HEK293 (cell line): ENCODE measurements around the gene ZNF76.

ENCODE experiments used
- CTCF ChIA-PET: fragments of 350-600 bp; formaldehyde crosslinking; extraction: SDS; loops from one replicate; lab custom pipeline; 2021; ENCODE audit warnings: antibody characterized with exemption; lab: Yijun Ruan, JAX
- POLR2A ChIA-PET: fragments of 300-600 bp; formaldehyde crosslinking; extraction: SDS; loops from one replicate; lab custom pipeline; 2020; ENCODE audit warnings: antibody characterized with exemption, inconsistent platforms; lab: Yijun Ruan, JAX
- H3K27ac ChIP-seq: fragments of 200-500 bp; sonication (Bioruptor generic); 2 replicates; pipeline ENCODE4 v1.5.1; 2014; ENCODE audit warnings: low read depth, low read length, control low read depth, inconsistent platforms; ENCODE audit errors: extremely low read depth
- H3K36me3 ChIP-seq, 2 experiments: fragments of 200-500 bp in 1 of 2; sonication (Bioruptor generic) in 1 of 2; 1 replicate in 1 of 2; 2 replicates in 1 of 2; pipeline ENCODE4 v1.5.1; 2014 to 2017; ENCODE audit warnings: inconsistent platforms in 2 of 2, low read length in 2 of 2; ENCODE audit not compliant: control insufficient read depth in 2 of 2, insufficient read depth in 1 of 2
- H3K4me1 ChIP-seq: fragments of 200-500 bp; sonication (Bioruptor generic); 2 replicates; pipeline ENCODE4 v1.5.1; 2014; ENCODE audit warnings: mild to moderate bottlenecking, low read length, inconsistent platforms; ENCODE audit not compliant: control insufficient read depth, insufficient read depth
- H3K4me3 ChIP-seq: 2 replicates; pipeline ENCODE4 v1.5.1; 2011; ENCODE audit warnings: low read depth, mild to moderate bottlenecking, control low read depth, low read length, moderate library complexity
- H3K9me3 ChIP-seq: fragments of 200-500 bp; sonication (Bioruptor generic); 2 replicates; pipeline ENCODE4 v1.5.1; 2014; ENCODE audit warnings: low read depth, low read length, inconsistent platforms; ENCODE audit not compliant: control insufficient read depth, insufficient read depth
- GLIS2 ChIP-seq: fragments of 450-650 bp; formaldehyde crosslinking; IDR thresholded peaks from 2 replicates; pipeline ENCODE4 v1.5.1; 2016; ENCODE audit warnings: missing biosample characterization, missing genetic modification characterization
- IKZF3 ChIP-seq: fragments of 450-650 bp; IDR thresholded peaks from 2 replicates; pipeline ENCODE4 v1.5.0; 2018; ENCODE audit warnings: missing biosample characterization, mild to moderate bottlenecking, missing genetic modification characterization, moderate library complexity
- KLF16 ChIP-seq: fragments of 450-650 bp; formaldehyde crosslinking; IDR thresholded peaks from 2 replicates; pipeline ENCODE4 v1.5.1; 2017; ENCODE audit warnings: missing biosample characterization, missing genetic modification characterization
- OVOL3 ChIP-seq: fragments of 450-650 bp; formaldehyde crosslinking; IDR thresholded peaks from 2 replicates; pipeline ENCODE4 v1.5.1; 2016; ENCODE audit warnings: missing biosample characterization, missing genetic modification characterization
- TCF7L2 ChIP-seq: IDR thresholded peaks from 2 replicates; pipeline ENCODE4 v1.6.1; 2011; ENCODE audit warnings: low read depth, mild to moderate bottlenecking, inconsistent platforms, low read length, moderate library complexity, borderline replicate concordance
- ZNF19 ChIP-seq: fragments of 450-650 bp; formaldehyde crosslinking; IDR thresholded peaks from 2 replicates; pipeline ENCODE4; 2016; ENCODE audit warnings: missing biosample characterization, missing genetic modification characterization, low read depth
- ZNF311 ChIP-seq: fragments of 450-650 bp; formaldehyde crosslinking; IDR thresholded peaks from 2 replicates; pipeline ENCODE4 v1.5.1; 2017; ENCODE audit warnings: missing biosample characterization, missing genetic modification characterization, borderline replicate concordance
- TF ChIP-seq, protein P1 (sequence below): fragments of 450-650 bp; formaldehyde crosslinking; conservative IDR thresholded peaks from 2 replicates; pipeline ENCODE4 v1.5.1; 2016; ENCODE audit warnings: low read depth, missing biosample characterization, missing genetic modification characterization
- TF ChIP-seq, protein P2 (sequence below): fragments of 450-650 bp; formaldehyde crosslinking; IDR thresholded peaks from 2 replicates; pipeline ENCODE4 v1.5.0; 2017; ENCODE audit warnings: missing biosample characterization, missing genetic modification characterization, borderline replicate concordance
- TF ChIP-seq, protein P3 (sequence below): fragments of 450-650 bp; formaldehyde crosslinking; IDR thresholded peaks from 2 replicates; pipeline ENCODE4 v1.5.1; 2016; ENCODE audit warnings: missing biosample characterization, missing genetic modification characterization
- TF ChIP-seq, protein P4 (sequence below): fragments of 450-650 bp; formaldehyde crosslinking; IDR thresholded peaks from 2 replicates; pipeline ENCODE4 v1.5.1; 2016; ENCODE audit warnings: missing biosample characterization, missing genetic modification characterization

Gene ZNF76

DNA sequence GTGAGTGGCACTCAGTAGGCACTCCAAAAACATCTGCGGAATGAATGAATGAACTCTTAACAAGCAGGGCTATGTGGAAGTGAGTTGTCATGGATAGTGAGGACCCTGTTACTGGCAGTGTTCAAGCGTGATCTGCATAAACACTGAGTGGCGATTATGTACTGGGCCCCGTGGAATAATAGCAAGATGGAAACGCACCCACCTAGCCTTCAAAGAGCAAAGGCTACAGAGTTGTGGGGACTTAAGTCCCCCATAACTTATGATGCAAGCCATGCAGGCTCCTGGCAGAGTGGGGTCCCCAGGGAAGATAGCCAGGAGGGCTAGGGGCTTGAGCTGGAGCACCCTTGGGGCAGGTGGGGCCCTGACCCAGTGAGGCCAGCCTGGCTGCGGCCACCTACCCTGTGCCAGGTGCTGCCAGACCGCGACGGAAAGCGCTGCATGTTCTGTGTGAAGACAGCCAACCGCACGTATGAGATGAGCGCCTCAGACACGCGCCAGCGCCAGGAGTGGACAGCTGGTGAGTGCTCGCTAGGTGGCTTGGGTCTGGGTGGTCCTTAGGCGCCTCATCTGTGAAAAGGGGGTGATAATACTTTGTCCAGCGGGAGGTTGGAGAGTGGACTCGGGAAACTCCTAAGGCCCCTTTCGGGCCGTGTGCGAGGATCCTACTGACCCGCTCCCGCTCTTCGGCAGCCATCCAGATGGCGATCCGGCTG is 58.1 kb downstream of the ZNF76 start:
- POLR2A ChIA-PET: interaction anchor here (0.8 to 1.8 kb wide), 17 partner anchors 10 to 155 kb away, joined by 3 to 24 read pairs (median 4); partner anchors contain the start of genes FANCE and ZNF76
- H3K27ac ChIP-seq: no peak overlapping the region; the same call in 1 of the 2 replicates
- H3K36me3 ChIP-seq: peaks cover 0 to 13% of the 10 kb centered on the region in 2 experiments; a peak in 1 of 3 replicates
- CTCF ChIA-PET: interaction anchor here (0.6 to 3.4 kb wide), 21 partner anchors 8 to 668 kb away, joined by 3 to 23 read pairs (median 4); partner anchors contain the start of gene PPARD
- TF ChIP-seq, protein P1, sequence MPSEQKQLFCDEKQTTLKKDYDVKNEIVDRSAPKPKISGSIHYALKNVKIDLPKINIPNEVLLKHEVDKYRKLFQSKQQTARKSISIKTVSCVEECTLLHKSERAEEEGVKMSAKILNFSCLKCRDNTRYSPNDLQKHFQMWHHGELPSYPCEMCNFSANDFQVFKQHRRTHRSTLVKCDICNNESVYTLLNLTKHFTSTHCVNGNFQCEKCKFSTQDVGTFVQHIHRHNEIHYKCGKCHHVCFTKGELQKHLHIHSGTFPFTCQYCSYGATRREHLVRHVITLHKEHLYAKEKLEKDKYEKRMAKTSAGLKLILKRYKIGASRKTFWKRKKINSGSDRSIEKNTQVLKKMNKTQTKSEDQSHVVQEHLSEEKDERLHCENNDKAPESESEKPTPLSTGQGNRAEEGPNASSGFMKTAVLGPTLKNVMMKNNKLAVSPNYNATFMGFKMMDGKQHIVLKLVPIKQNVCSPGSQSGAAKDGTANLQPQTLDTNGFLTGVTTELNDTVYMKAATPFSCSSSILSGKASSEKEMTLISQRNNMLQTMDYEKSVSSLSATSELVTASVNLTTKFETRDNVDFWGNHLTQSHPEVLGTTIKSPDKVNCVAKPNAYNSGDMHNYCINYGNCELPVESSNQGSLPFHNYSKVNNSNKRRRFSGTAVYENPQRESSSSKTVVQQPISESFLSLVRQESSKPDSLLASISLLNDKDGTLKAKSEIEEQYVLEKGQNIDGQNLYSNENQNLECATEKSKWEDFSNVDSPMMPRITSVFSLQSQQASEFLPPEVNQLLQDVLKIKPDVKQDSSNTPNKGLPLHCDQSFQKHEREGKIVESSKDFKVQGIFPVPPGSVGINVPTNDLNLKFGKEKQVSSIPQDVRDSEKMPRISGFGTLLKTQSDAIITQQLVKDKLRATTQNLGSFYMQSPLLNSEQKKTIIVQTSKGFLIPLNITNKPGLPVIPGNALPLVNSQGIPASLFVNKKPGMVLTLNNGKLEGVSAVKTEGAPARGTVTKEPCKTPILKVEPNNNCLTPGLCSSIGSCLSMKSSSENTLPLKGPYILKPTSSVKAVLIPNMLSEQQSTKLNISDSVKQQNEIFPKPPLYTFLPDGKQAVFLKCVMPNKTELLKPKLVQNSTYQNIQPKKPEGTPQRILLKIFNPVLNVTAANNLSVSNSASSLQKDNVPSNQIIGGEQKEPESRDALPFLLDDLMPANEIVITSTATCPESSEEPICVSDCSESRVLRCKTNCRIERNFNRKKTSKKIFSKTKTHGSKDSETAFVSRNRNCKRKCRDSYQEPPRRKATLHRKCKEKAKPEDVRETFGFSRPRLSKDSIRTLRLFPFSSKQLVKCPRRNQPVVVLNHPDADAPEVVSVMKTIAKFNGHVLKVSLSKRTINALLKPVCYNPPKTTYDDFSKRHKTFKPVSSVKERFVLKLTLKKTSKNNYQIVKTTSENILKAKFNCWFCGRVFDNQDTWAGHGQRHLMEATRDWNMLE (tag by site-specific recombination): no peak
- TF ChIP-seq, protein P2, sequence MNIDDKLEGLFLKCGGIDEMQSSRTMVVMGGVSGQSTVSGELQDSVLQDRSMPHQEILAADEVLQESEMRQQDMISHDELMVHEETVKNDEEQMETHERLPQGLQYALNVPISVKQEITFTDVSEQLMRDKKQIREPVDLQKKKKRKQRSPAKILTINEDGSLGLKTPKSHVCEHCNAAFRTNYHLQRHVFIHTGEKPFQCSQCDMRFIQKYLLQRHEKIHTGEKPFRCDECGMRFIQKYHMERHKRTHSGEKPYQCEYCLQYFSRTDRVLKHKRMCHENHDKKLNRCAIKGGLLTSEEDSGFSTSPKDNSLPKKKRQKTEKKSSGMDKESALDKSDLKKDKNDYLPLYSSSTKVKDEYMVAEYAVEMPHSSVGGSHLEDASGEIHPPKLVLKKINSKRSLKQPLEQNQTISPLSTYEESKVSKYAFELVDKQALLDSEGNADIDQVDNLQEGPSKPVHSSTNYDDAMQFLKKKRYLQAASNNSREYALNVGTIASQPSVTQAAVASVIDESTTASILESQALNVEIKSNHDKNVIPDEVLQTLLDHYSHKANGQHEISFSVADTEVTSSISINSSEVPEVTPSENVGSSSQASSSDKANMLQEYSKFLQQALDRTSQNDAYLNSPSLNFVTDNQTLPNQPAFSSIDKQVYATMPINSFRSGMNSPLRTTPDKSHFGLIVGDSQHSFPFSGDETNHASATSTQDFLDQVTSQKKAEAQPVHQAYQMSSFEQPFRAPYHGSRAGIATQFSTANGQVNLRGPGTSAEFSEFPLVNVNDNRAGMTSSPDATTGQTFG: no peak
- 0 out of 2 replicates have a peak, but pooled peaks have one; percentile 8 for TF ChIP-seq GLIS2
- H3K4me3 ChIP-seq: peak overlapping the region; percentile 63
- H3K4me1 ChIP-seq: no peaks in the 10 kb centered on the region
- H3K9me3 ChIP-seq: no peaks in the 10 kb centered on the region

DNA sequence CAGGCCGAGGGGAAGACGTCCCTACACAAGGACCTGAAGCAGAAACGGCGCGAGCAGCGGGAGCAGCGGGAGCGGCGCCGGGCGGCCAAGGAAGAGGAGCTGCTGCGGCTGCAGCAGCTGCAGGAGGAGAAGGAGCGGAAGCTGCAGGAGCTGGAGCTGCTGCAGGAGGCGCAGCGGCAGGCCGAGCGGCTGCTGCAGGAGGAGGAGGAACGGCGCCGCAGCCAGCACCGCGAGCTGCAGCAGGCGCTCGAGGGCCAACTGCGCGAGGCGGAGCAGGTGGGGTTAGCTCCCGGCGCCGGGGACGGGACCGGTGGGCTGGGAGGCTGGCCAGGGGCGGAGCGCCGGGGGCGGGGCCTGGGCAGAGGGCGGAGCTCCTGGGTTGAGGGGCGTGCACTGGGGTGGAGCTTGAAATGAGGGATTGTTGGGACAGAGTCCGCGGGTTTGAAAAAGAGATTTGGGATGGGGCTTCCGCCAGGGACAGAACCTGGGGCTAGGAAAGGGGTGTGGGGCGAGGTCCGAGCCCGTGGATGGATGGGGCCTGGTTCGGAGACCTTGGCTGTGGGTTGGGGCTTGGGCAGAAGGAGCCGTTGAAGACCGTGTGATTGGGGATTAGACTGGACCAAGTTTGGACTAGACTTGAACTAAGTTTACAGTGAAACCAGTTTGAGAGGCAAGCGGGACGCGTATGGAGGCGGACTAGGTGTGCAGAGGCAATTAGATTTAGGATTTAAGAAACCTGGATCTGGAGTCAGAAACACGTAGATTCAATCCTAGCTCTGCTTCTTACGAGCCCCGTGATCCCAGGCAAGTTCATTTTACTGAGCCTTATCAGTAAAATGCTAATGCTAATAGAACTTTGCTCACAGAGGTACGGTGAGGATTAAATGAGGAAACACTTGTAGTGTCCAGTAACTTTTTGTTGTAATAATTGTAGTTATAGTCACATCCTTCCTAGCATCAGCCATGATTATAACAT is 58.9 kb downstream of the ZNF76 start:
- H3K27ac ChIP-seq: peak overlapping the region; percentile 2; the same call in 1 of the 2 replicates
- CTCF ChIA-PET: interaction anchor here (0.5 to 2.5 kb wide), 17 partner anchors 9 to 669 kb away, joined by 3 to 13 read pairs (median 3); partner anchors contain the start of gene PPARD
- TF ChIP-seq, protein P1 (tag by site-specific recombination): no peak
- TF ChIP-seq ZNF19: no peak
- TF ChIP-seq KLF16: no peak
- TF ChIP-seq IKZF3 (tag by site-specific recombination): peak; percentile 58; the same call in 1 of the 2 replicates
- TF ChIP-seq TCF7L2: no peak
- TF ChIP-seq, protein P3, sequence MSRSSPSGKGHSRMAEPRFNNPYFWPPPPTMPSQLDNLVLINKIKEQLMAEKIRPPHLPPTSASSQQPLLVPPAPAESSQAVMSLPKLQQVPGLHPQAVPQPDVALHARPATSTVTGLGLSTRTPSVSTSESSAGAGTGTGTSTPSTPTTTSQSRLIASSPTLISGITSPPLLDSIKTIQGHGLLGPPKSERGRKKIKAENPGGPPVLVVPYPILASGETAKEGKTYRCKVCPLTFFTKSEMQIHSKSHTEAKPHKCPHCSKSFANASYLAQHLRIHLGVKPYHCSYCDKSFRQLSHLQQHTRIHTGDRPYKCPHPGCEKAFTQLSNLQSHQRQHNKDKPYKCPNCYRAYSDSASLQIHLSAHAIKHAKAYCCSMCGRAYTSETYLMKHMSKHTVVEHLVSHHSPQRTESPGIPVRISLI (tag by site-specific recombination): no peak
- no peak for TF ChIP-seq ZNF311 (tag by site-specific recombination)
- 0 out of 2 replicates have a peak, but pooled peaks have one; percentile 11 for TF ChIP-seq OVOL3 (tag by site-specific recombination)
- TF ChIP-seq, protein P4, sequence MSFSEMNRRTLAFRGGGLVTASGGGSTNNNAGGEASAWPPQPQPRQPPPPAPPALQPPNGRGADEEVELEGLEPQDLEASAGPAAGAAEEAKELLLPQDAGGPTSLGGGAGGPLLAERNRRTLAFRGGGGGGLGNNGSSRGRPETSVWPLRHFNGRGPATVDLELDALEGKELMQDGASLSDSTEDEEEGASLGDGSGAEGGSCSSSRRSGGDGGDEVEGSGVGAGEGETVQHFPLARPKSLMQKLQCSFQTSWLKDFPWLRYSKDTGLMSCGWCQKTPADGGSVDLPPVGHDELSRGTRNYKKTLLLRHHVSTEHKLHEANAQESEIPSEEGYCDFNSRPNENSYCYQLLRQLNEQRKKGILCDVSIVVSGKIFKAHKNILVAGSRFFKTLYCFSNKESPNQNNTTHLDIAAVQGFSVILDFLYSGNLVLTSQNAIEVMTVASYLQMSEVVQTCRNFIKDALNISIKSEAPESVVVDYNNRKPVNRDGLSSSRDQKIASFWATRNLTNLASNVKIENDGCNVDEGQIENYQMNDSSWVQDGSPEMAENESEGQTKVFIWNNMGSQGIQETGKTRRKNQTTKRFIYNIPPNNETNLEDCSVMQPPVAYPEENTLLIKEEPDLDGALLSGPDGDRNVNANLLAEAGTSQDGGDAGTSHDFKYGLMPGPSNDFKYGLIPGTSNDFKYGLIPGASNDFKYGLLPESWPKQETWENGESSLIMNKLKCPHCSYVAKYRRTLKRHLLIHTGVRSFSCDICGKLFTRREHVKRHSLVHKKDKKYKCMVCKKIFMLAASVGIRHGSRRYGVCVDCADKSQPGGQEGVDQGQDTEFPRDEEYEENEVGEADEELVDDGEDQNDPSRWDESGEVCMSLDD (tag by site-specific recombination): peak; percentile 28; the same call in 1 of the 2 replicates

More for the DNA sequence above, 58.9 kb downstream of the ZNF76 start:
- Histone ChIP-seq H3K4me3 (peak overlapping the region; percentile 63), H3K9me3 (no peaks in the 10 kb centered on the region), H3K4me1 (no peaks in the 10 kb centered on the region), H3K36me3 (peaks cover 0 to 13% of the 10 kb centered on the region in 2 experiments; a peak in 1 of 3 replicates)
- POLR2A ChIA-PET: interaction anchor here (0.5 to 1.8 kb wide), 21 partner anchors 9 to 154 kb away, joined by 3 to 24 read pairs (median 4); partner anchors contain the start of genes FANCE, PPARD and ZNF76
